DND-41 (cell line): Measurements from ENCODE around the gene MRPS2.
"Not testable (repeated sequence)": the region's sequence is repeated elsewhere in the genome, so short reads cannot be mapped to it uniquely, and the experiment has no call there.

Experiments
- ATAC-seq: fragments of 200-7000 bp; cut with Tn5 transposase; 3 replicates; pipeline ENCODE4 v1.9.1; 2021; ENCODE audit warnings: low read depth; ENCODE audit not compliant: insufficient read depth
- DNase-seq: peaks from one replicate; pipeline ENCODE4 v3.0.0-alpha.2; 2020
- H2AFZ ChIP-seq: 2 replicates; pipeline ENCODE4 v1.6.0; 2012; ENCODE audit warnings: low read depth, low read length
- H3K27ac ChIP-seq: 2 replicates; pipeline ENCODE4 v1.5.1; 2012; ENCODE audit warnings: low read length, inconsistent platforms
- H3K27me3 ChIP-seq: fragments of 200-600 bp; sonication (generic); 2 replicates; pipeline ENCODE4 v1.6.0; 2012; ENCODE audit warnings: low read length, mild to moderate bottlenecking, inconsistent platforms; ENCODE audit not compliant: insufficient read depth, poor library complexity
- H3K36me3 ChIP-seq: 2 replicates; pipeline ENCODE4 v1.5.1; 2012; ENCODE audit warnings: low read length, inconsistent platforms; ENCODE audit not compliant: insufficient read depth
- H3K4me1 ChIP-seq: 2 replicates; pipeline ENCODE4 v1.5.1; 2012; ENCODE audit warnings: mild to moderate bottlenecking, low read length; ENCODE audit not compliant: insufficient read depth
- H3K4me2 ChIP-seq: 2 replicates; pipeline ENCODE4 v1.6.0; 2012; ENCODE audit warnings: mild to moderate bottlenecking, moderate library complexity, low read length, inconsistent platforms; ENCODE audit not compliant: insufficient read depth
- H3K4me3 ChIP-seq, 2 experiments: fragments of 200-600 bp in 1 of 2; shearing (Covaris generic) in 1 of 2; 2 replicates each; pipeline ENCODE4 v1.5.1; 2012 to 2016; ENCODE audit warnings: inconsistent platforms in 2 of 2, low read length in 2 of 2, mild to moderate bottlenecking in 2 of 2, low read depth in 1 of 2, moderate library complexity in 1 of 2
- H3K79me2 ChIP-seq: 2 replicates; pipeline ENCODE4 v1.6.0; 2012; ENCODE audit warnings: low read length, inconsistent platforms; ENCODE audit not compliant: insufficient read depth
- H3K9ac ChIP-seq: 2 replicates; pipeline ENCODE4 v1.6.0; 2012; ENCODE audit warnings: low read depth, mild to moderate bottlenecking, inconsistent platforms, low read length, moderate library complexity
- H3K9me3 ChIP-seq: 2 replicates; pipeline ENCODE4 v1.5.1; 2012; ENCODE audit warnings: low read length, moderate library complexity, mild to moderate bottlenecking, inconsistent platforms; ENCODE audit not compliant: insufficient read depth, severe bottlenecking
- H4K20me1 ChIP-seq: 2 replicates; pipeline ENCODE4 v1.6.0; 2012; ENCODE audit warnings: low read length; ENCODE audit not compliant: insufficient read depth
- EZH2 ChIP-seq: IDR thresholded peaks from 3 replicates; pipeline ENCODE4 v1.6.1; 2012; ENCODE audit warnings: borderline replicate concordance, low read depth, mild to moderate bottlenecking, moderate library complexity, low read length, inconsistent platforms; ENCODE audit not compliant: severe bottlenecking
- TF ChIP-seq, protein P1 (sequence below): IDR thresholded peaks from 2 replicates; pipeline ENCODE4 v1.5.1; 2012; ENCODE audit warnings: borderline replicate concordance, low read length, moderate library complexity, mild to moderate bottlenecking; ENCODE audit not compliant: poor library complexity, severe bottlenecking; ENCODE audit errors: extremely low read depth

MRPS2 gene

DNA sequence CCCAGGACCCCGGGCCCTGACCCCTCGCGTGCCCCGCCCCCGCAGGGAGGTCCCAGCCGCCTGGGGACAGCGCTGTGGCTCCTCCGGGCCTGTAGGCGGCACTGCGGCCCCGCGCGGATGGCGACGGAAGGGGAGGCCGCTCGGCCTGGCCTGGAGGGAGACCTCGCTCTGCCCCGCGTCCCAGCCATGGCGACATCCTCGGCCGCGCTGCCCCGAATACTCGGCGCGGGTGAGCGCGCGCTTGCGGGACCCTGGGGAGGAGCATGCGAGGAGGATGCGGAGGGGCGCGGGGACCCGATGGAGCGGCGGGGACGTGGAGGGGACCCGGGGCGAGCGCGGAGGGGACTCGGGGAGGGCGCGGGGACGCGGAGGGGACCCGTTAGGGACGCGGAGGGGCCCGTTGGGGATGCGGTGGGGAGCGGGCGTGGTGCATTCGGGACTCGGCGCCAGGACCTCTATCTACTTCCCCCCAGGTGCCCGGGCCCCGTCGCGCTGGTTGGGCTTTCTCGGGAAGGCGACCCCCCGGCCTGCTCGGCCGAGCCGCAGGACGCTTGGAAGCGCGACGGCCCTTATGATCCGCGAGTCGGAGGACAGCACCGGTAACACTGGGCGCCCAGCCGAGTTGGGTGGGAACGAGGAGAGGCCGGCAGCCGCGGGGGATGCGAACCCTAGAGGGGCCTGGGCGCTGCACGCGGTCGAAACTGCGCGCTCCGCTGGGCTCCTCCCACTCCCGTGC, at the start of gene MRPS2:
Gene MRPS2 (plus strand): TSS at position 158 of the 736 bp plus-strand sequence. CDS start 29 bp downstream, at position 187.
- peak within 1 kb of the TSS; percentile 75 for H3K27ac ChIP-seq
- peaks cover 51% of the 10 kb centered on the region for H4K20me1 ChIP-seq
- H3K4me1 ChIP-seq: peaks cover 30% of the 10 kb centered on the region
- H3K36me3 ChIP-seq: peaks cover 37% of the 10 kb centered on the region
- TF ChIP-seq EZH2: no peak
- TF ChIP-seq, protein P1, sequence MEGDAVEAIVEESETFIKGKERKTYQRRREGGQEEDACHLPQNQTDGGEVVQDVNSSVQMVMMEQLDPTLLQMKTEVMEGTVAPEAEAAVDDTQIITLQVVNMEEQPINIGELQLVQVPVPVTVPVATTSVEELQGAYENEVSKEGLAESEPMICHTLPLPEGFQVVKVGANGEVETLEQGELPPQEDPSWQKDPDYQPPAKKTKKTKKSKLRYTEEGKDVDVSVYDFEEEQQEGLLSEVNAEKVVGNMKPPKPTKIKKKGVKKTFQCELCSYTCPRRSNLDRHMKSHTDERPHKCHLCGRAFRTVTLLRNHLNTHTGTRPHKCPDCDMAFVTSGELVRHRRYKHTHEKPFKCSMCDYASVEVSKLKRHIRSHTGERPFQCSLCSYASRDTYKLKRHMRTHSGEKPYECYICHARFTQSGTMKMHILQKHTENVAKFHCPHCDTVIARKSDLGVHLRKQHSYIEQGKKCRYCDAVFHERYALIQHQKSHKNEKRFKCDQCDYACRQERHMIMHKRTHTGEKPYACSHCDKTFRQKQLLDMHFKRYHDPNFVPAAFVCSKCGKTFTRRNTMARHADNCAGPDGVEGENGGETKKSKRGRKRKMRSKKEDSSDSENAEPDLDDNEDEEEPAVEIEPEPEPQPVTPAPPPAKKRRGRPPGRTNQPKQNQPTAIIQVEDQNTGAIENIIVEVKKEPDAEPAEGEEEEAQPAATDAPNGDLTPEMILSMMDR: peak; percentile 87
- peaks cover 24% of the 10 kb centered on the region for H3K79me2 ChIP-seq
- peak within 1 kb of the TSS; percentile 99 for H3K4me2 ChIP-seq
- peak within 1 kb of the TSS; percentile 76 to 93 for H3K4me3 ChIP-seq
- peak within 1 kb of the TSS; percentile 96 for H3K9ac ChIP-seq
- peak; percentile 92 for ATAC-seq
- DNase-seq: peak; percentile 83
- peak within 1 kb of the TSS; percentile 92 for H2AFZ ChIP-seq
- no peaks in the 10 kb centered on the region for H3K27me3 ChIP-seq
- H3K9me3 ChIP-seq: no peaks in the 10 kb centered on the region

DNA sequence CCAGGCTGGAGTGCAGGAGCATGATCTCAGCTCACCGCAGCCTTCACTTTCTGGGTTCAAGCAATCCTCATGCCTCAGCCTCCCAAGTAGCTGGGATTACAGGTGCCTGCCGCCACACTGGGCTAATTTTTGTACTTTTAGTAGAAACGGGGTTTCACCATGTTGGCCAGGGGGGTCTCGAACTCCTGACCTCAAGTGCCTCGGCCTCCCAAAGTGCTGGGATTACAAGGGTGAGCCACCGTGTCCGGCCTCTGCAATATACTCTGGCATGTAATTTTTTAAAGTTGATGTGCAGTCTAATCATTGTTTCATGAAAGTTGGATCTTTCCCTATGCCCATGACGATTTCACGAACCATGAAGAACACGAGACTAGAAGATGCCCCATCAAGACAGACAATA, 49.5 kb upstream of the MRPS2 start:
- peaks cover 2% of the 10 kb centered on the region for H3K27me3 ChIP-seq
- no peaks in the 10 kb centered on the region for H3K36me3 ChIP-seq
- no peak overlapping the region for H3K27ac ChIP-seq
- no peak overlapping the region for H2AFZ ChIP-seq
- H3K79me2 ChIP-seq: no peaks in the 10 kb centered on the region
- no peak overlapping the region for H3K4me2 ChIP-seq
- TF ChIP-seq, protein P1: no peak
- no peak for TF ChIP-seq EZH2
- no peak for DNase-seq
- no peaks in the 10 kb centered on the region for H3K4me1 ChIP-seq
- H3K9me3 ChIP-seq: no peaks in the 10 kb centered on the region
- no peak for ATAC-seq
- no peak overlapping the region for H3K9ac ChIP-seq
- no peak overlapping the region for H3K4me3 ChIP-seq
- H4K20me1 ChIP-seq: no peaks in the 10 kb centered on the region

DNA sequence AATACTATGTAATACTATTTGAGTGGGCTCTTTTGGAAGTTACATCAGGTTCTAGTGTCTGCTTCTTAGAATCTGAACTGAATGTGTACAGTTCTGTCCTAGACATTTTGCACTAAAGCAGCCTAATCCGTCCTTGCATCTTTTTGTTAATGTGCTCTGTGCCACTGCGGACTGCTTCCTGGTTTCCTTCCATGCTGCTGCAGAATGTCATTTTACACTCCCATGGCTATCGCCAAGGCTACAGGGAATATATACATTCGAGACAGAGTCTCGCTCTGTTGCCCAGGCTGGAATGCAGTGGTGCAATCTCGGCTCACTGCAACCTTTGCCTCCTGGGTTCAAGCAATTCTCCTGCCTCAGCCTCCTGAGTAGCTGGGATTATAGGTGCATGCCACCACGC, 48.6 kb upstream of the MRPS2 start:
- H3K4me3 ChIP-seq, H3K36me3 ChIP-seq, ATAC-seq, H3K4me2 ChIP-seq, H3K9me3 ChIP-seq, H3K9ac ChIP-seq, H2AFZ ChIP-seq, H3K79me2 ChIP-seq, H3K4me1 ChIP-seq, H3K27ac ChIP-seq, DNase-seq, H4K20me1 ChIP-seq, H3K27me3 ChIP-seq: not testable (repeated sequence)

DNA sequence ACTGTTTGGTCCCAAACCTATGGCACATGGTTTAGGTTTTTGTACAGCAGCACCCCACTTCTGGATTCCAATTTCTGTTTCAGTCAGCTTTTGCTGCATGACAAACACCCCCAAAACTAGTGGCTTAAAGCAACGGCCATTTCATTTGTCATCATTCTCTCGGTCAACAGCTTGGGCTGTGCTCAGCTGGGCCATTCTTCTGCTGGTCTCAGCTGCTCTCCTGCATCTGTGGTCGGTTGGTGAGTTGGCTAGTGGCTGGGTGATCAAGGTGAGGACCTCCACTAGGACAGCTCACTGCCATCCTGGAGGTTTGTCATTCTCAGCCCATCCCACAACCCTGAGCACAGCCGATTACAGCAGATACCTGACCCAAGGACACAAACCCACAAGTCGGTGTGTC, 45.7 kb upstream of the MRPS2 start:
- no peak overlapping the region for H3K27ac ChIP-seq
- no peak for TF ChIP-seq EZH2
- TF ChIP-seq, protein P1: no peak
- H3K9me3 ChIP-seq: no peaks in the 10 kb centered on the region
- H3K27me3 ChIP-seq: peaks cover 2% of the 10 kb centered on the region
- H2AFZ ChIP-seq: no peak overlapping the region
- DNase-seq: no peak
- no peak overlapping the region for H3K4me2 ChIP-seq
- no peaks in the 10 kb centered on the region for H4K20me1 ChIP-seq
- H3K79me2 ChIP-seq: no peaks in the 10 kb centered on the region
- H3K4me3 ChIP-seq: no peak overlapping the region
- no peaks in the 10 kb centered on the region for H3K36me3 ChIP-seq
- H3K4me1 ChIP-seq: no peaks in the 10 kb centered on the region
- ATAC-seq: no peak
- H3K9ac ChIP-seq: no peak overlapping the region
